Measurements from ENCODE around the gene L3MBTL4.
"Not testable (repeated sequence)": the region's sequence is repeated elsewhere in the genome, so short reads cannot be mapped to it uniquely, and the experiment has no call there.

Gene L3MBTL4

GRCh38 chr18:6248017-6248416 lies 166.7 kb downstream of the L3MBTL4 start:
- no peak for DNase-seq

GRCh38 chr18:6242004-6242403 lies 172.7 kb downstream of the L3MBTL4 start:
- no peak for DNase-seq

GRCh38 chr18:6239716-6240115 lies 175.0 kb downstream of the L3MBTL4 start:
- DNase-seq = no peak

- no peak for DNase-seq
These were observed 178.5 kb downstream of the L3MBTL4 start for GRCh38 chr18:6236258-6236657.

GRCh38 chr18:6222271-6222670 lies 192.4 kb downstream of the L3MBTL4 start:
- no peak for DNase-seq

- no peak for DNase-seq
These were observed 193.1 kb downstream of the L3MBTL4 start for GRCh38 chr18:6221602-6222014.

- no peak for DNase-seq
These were observed 194.6 kb downstream of the L3MBTL4 start for GRCh38 chr18:6220129-6220528.

GRCh38 chr18:6219116-6219717 lies 195.5 kb downstream of the L3MBTL4 start:
- DNase-seq = no peak

GRCh38 chr18:6215888-6216287 lies 198.8 kb downstream of the L3MBTL4 start:
- DNase-seq = no peak

GRCh38 chr18:6211174-6211504 lies 203.6 kb downstream of the L3MBTL4 start:
- DNase-seq = no peak

- DNase-seq = no peak
These were observed 204.2 kb downstream of the L3MBTL4 start for GRCh38 chr18:6210349-6211173.

- DNase-seq = no peak
These were observed 206.8 kb downstream of the L3MBTL4 start for GRCh38 chr18:6207941-6208340.

- DNase-seq = no peak
These were observed 207.6 kb downstream of the L3MBTL4 start for GRCh38 chr18:6207116-6207515.

GRCh38 chr18:6205706-6206105 lies 209.0 kb downstream of the L3MBTL4 start:
- DNase-seq = no peak

- no peak for DNase-seq
These were observed 210.2 kb downstream of the L3MBTL4 start for GRCh38 chr18:6204476-6204875.

GRCh38 chr18:6203791-6204190 lies 210.9 kb downstream of the L3MBTL4 start:
- no peak for DNase-seq

GRCh38 chr18:6202861-6203260 lies 211.8 kb downstream of the L3MBTL4 start:
- no peak for DNase-seq

GRCh38 chr18:6200204-6200774 lies 214.4 kb downstream of the L3MBTL4 start:
- no peak for DNase-seq

- DNase-seq = no peak
These were observed 214.9 kb downstream of the L3MBTL4 start for GRCh38 chr18:6199777-6200176.

- no peak for DNase-seq
These were observed 216.1 kb downstream of the L3MBTL4 start for GRCh38 chr18:6198585-6198984.

GRCh38 chr18:6194640-6195039 lies 220.1 kb downstream of the L3MBTL4 start:
- DNase-seq = no peak

- DNase-seq = not testable (repeated sequence)
These were observed 228.9 kb downstream of the L3MBTL4 start for GRCh38 chr18:6185782-6186181.

GRCh38 chr18:6174983-6175745 lies 239.5 kb downstream of the L3MBTL4 start:
- DNase-seq = no peak

- no peak for DNase-seq
These were observed 244.1 kb downstream of the L3MBTL4 start for GRCh38 chr18:6170604-6171003.

All from CD4-positive, alpha-beta T cell treated with Interleukin-10 for 1 hour (primary cell).